GM23338 (cell line): ENCODE results near the gene HDAC9. TPM values are rescaled to one million over a fixed set of nuclear protein-coding genes. Genes with fewer than 3 reads are reported as not detected.

Source experiments
- ATAC-seq: fragments of 200-7000 bp; cut with Tn5 transposase; 3 replicates; pipeline ENCODE4 v1.9.1; 2020
- DNase-seq: peaks from one replicate; pipeline ENCODE4 v3.0.0-alpha.2; 2015; ENCODE audit warnings: low spot score
- H2AFZ ChIP-seq: fragments of 200-600 bp; sonication (generic); 2 replicates; pipeline ENCODE4 v1.8.0; 2016; ENCODE audit warnings: antibody characterized with exemption, mild to moderate bottlenecking, moderate library complexity
- H3F3A ChIP-seq: fragments of 200-600 bp; sonication (generic); replicated peaks from 2 replicates; pipeline ENCODE4 v1.8.0; 2017; ENCODE audit warnings: antibody characterized with exemption, mixed run types, low read depth
- H3K27ac ChIP-seq: fragments of 200-600 bp; sonication (generic); 2 replicates; pipeline ENCODE4 v1.6.1; 2016; ENCODE audit warnings: low read depth
- H3K27me3 ChIP-seq: fragments of 200-600 bp; sonication (generic); 2 replicates; pipeline ENCODE4 v1.8.0; 2016; ENCODE audit warnings: mild to moderate bottlenecking, mixed run types, moderate library complexity; ENCODE audit not compliant: insufficient read depth
- H3K36me3 ChIP-seq: fragments of 200-600 bp; sonication (generic); 2 replicates; pipeline ENCODE4 v1.8.0; 2016; ENCODE audit warnings: mild to moderate bottlenecking; ENCODE audit not compliant: insufficient read depth
- H3K4me1 ChIP-seq: fragments of 200-600 bp; sonication (generic); 2 replicates; pipeline ENCODE4 v1.8.0; 2016; ENCODE audit warnings: mild to moderate bottlenecking, moderate library complexity; ENCODE audit not compliant: insufficient read depth
- H3K4me2 ChIP-seq: fragments of 200-600 bp; sonication (generic); 2 replicates; pipeline ENCODE4 v1.7.1; 2017; ENCODE audit warnings: mixed run types
- H3K4me3 ChIP-seq: fragments of 200-600 bp; sonication (generic); 2 replicates; pipeline ENCODE4 v1.6.1; 2016; ENCODE audit warnings: mixed run types
- H3K79me2 ChIP-seq: fragments of 200-600 bp; sonication (generic); replicated peaks from 2 replicates; pipeline ENCODE4 v1.8.0; 2017; ENCODE audit warnings: mild to moderate bottlenecking; ENCODE audit not compliant: insufficient read depth
- H3K9me2 ChIP-seq: fragments of 200-600 bp; sonication (generic); 2 replicates; pipeline ENCODE4 v1.8.0; 2017; ENCODE audit not compliant: insufficient read depth
- H4K20me1 ChIP-seq: fragments of 200-600 bp; sonication (generic); replicated peaks from 2 replicates; pipeline ENCODE4 v1.8.0; 2017; ENCODE audit warnings: mild to moderate bottlenecking; ENCODE audit not compliant: insufficient read depth
- H3K27ac Mint-ChIP-seq: 2 replicates; pipeline ENCODE4 v1.8.0; 2020; ENCODE audit warnings: inconsistent platforms, mild to moderate bottlenecking, moderate library complexity, mixed read lengths
- H3K27me3 Mint-ChIP-seq: 3 replicates; pipeline ENCODE4 v1.8.0; 2022; ENCODE audit warnings: low read depth, mild to moderate bottlenecking, moderate library complexity, mixed read lengths, inconsistent platforms; ENCODE audit not compliant: insufficient read depth, poor library complexity
- H3K36me3 Mint-ChIP-seq: 3 replicates; pipeline ENCODE4 v1.8.0; 2021; ENCODE audit warnings: low read depth, mild to moderate bottlenecking, inconsistent platforms, moderate library complexity, mixed read lengths
- H3K4me1 Mint-ChIP-seq: 3 replicates; pipeline ENCODE4 v1.8.0; 2020; ENCODE audit warnings: mild to moderate bottlenecking, inconsistent platforms, mixed read lengths
- H3K4me3 Mint-ChIP-seq: 3 replicates; pipeline ENCODE4 v1.8.0; 2021; ENCODE audit warnings: moderate library complexity, mild to moderate bottlenecking, inconsistent platforms, mixed read lengths
- H3K9me3 Mint-ChIP-seq: 3 replicates; pipeline ENCODE4 v1.8.0; 2020; ENCODE audit warnings: moderate library complexity, mild to moderate bottlenecking, inconsistent platforms, mixed read lengths
- CREB1 ChIP-seq: fragments of 250-450 bp; sonication (Bioruptor Pico); IDR thresholded peaks from 2 replicates; pipeline ENCODE4 v1.5.0; 2020; ENCODE audit warnings: low read depth, mild to moderate bottlenecking, moderate library complexity
- EZH2 ChIP-seq: fragments of 200-600 bp; sonication (generic); IDR thresholded peaks from one replicate; pipeline ENCODE4 v1.8.0; 2017; ENCODE audit warnings: antibody characterized with exemption, mild to moderate bottlenecking, low read depth; ENCODE audit not compliant: unreplicated experiment
- EZH2phosphoT487 ChIP-seq: fragments of 200-600 bp; sonication (generic); IDR thresholded peaks from one replicate; pipeline ENCODE4 v1.8.1; 2018; ENCODE audit warnings: antibody characterized with exemption; ENCODE audit not compliant: unreplicated experiment
- JUNB ChIP-seq: IDR thresholded peaks from one replicate; pipeline ENCODE4 v1.6.1; 2016; ENCODE audit warnings: antibody characterized with exemption; ENCODE audit not compliant: unreplicated experiment
- NANOG ChIP-seq: IDR thresholded peaks from 2 replicates; pipeline ENCODE4 v1.6.1; 2016; ENCODE audit warnings: antibody characterized with exemption, borderline replicate concordance
- POLR2AphosphoS5 ChIP-seq: IDR thresholded peaks from 2 replicates; pipeline ENCODE4 v1.6.1; 2016; ENCODE audit warnings: antibody characterized with exemption, low read depth
- STAT1 ChIP-seq: IDR thresholded peaks from one replicate; pipeline ENCODE4 v1.6.1; 2016; ENCODE audit warnings: antibody characterized with exemption; ENCODE audit not compliant: unreplicated experiment
- ZNF114 ChIP-seq: fragments of 250-450 bp; sonication (Bioruptor Pico); IDR thresholded peaks from 2 replicates; pipeline ENCODE4 v1.5.0; 2020; ENCODE audit warnings: mild to moderate bottlenecking, moderate library complexity
- ZNF331 ChIP-seq: fragments of 250-450 bp; sonication (Bioruptor Pico); IDR thresholded peaks from 2 replicates; pipeline ENCODE4 v1.5.0; 2020; ENCODE audit warnings: low read depth, mild to moderate bottlenecking, moderate library complexity
- polyA plus RNA-seq: library from polyadenylated mRNA; unstranded; fragments of >200 nt; fragmentation: Nextera tagmentation; extraction: Ambion mirVana; gene quantifications from 2 replicates; pipeline ENCODE4 v1.2.1, GENCODE V29; 2016
- total RNA-seq: library from RNA; depleted of rRNA; stranded (reverse); fragments of >200 nt; shearing (Covaris generic); gene quantifications from 2 replicates; pipeline ENCODE4 v1.2.3, GENCODE V29; 2014
- TF ChIP-seq, protein P1 (sequence below): IDR thresholded peaks from 2 replicates; pipeline ENCODE4 v1.6.1; 2016; ENCODE audit warnings: antibody characterized with exemption
- TF ChIP-seq, protein P2 (sequence below): IDR thresholded peaks from one replicate; pipeline ENCODE4 v1.6.1; 2018; ENCODE audit warnings: antibody characterized with exemption; ENCODE audit not compliant: unreplicated experiment
- TF ChIP-seq, protein P3 (sequence below): fragments of 250-450 bp; sonication (Bioruptor Pico); IDR thresholded peaks from 2 replicates; pipeline ENCODE4 v1.5.0; 2020; ENCODE audit warnings: mild to moderate bottlenecking, moderate library complexity

HDAC9 gene
- total and polyA plus RNA-seq, 2 experiments from 2014 or later, result 8.3 to 18.5 TPM

DNA sequence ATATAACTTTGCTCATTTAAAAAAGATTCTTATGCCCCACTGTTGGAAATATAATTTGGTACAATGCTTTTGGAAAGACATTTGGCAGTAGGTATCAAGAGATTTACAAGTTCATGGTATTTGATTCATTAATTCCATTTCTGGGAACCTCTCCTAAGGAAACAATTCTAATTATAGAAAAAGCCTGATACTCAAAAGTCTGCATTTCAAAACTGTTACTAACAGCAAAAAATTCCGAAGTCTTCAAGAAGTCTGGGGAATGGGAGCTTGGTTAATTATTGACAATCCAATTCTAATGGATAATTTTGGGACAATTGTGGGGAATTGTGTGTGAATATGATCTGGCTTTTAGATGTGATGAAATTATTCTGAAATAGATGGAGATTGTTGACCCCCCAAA, 59.6 kb downstream of the HDAC9 start:
- no peaks in the 10 kb centered on the region for H3K9me3 Mint-ChIP-seq
- H3K4me1 ChIP-seq, result no peaks in the 10 kb centered on the region
- no peaks in the 10 kb centered on the region for H3K27me3 Mint-ChIP-seq
- TF ChIP-seq NANOG (no peak), ZNF331 (CRISPR knock-in tag) (no peak), EZH2 (no peak), JUNB (no peak), ZNF114 (CRISPR knock-in tag) (no peak), POLR2AphosphoS5 (no peak), CREB1 (CRISPR knock-in tag) (no peak)
- TF ChIP-seq, protein P1, sequence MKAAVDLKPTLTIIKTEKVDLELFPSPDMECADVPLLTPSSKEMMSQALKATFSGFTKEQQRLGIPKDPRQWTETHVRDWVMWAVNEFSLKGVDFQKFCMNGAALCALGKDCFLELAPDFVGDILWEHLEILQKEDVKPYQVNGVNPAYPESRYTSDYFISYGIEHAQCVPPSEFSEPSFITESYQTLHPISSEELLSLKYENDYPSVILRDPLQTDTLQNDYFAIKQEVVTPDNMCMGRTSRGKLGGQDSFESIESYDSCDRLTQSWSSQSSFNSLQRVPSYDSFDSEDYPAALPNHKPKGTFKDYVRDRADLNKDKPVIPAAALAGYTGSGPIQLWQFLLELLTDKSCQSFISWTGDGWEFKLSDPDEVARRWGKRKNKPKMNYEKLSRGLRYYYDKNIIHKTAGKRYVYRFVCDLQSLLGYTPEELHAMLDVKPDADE, result no peak
- TF ChIP-seq, protein P2, sequence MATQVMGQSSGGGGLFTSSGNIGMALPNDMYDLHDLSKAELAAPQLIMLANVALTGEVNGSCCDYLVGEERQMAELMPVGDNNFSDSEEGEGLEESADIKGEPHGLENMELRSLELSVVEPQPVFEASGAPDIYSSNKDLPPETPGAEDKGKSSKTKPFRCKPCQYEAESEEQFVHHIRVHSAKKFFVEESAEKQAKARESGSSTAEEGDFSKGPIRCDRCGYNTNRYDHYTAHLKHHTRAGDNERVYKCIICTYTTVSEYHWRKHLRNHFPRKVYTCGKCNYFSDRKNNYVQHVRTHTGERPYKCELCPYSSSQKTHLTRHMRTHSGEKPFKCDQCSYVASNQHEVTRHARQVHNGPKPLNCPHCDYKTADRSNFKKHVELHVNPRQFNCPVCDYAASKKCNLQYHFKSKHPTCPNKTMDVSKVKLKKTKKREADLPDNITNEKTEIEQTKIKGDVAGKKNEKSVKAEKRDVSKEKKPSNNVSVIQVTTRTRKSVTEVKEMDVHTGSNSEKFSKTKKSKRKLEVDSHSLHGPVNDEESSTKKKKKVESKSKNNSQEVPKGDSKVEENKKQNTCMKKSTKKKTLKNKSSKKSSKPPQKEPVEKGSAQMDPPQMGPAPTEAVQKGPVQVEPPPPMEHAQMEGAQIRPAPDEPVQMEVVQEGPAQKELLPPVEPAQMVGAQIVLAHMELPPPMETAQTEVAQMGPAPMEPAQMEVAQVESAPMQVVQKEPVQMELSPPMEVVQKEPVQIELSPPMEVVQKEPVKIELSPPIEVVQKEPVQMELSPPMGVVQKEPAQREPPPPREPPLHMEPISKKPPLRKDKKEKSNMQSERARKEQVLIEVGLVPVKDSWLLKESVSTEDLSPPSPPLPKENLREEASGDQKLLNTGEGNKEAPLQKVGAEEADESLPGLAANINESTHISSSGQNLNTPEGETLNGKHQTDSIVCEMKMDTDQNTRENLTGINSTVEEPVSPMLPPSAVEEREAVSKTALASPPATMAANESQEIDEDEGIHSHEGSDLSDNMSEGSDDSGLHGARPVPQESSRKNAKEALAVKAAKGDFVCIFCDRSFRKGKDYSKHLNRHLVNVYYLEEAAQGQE, result no peak
- no peaks in the 10 kb centered on the region for H4K20me1 ChIP-seq
- H3K4me3 Mint-ChIP-seq, result no peak overlapping the region
- DNase-seq, result no peak
- no peaks in the 10 kb centered on the region for H3F3A ChIP-seq
- no peak for ATAC-seq
- no peak overlapping the region for H2AFZ ChIP-seq
- no peak overlapping the region for H3K27ac Mint-ChIP-seq
- H3K27ac ChIP-seq, result no peak overlapping the region
- H3K4me1 Mint-ChIP-seq, result peaks cover 11% of the 10 kb centered on the region
- no peaks in the 10 kb centered on the region for H3K27me3 ChIP-seq
- H3K9me2 ChIP-seq, result no peaks in the 10 kb centered on the region
- no peaks in the 10 kb centered on the region for H3K36me3 Mint-ChIP-seq
- H3K4me2 ChIP-seq, result no peak overlapping the region
- no peak overlapping the region for H3K4me3 ChIP-seq
- H3K79me2 ChIP-seq, result no peaks in the 10 kb centered on the region
- no peaks in the 10 kb centered on the region for H3K36me3 ChIP-seq

DNA sequence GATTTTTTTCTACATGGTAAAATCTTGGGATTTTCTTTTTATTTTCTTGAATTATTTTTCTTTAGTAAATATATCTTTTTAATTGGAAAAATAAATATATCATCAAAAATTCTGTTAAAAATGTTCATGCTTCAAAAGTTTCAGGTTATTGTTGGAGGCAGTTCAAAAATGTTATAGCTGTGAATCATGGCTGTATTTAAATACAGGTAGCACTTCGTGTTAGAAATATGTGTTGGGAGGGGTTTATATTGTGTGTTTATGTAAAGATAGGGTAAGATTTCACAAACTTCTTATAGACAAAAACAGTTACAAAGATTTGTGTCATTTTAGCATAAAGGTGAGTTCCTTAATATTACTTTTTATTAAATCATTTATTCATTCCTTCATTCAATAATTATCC, 60.4 kb downstream of the HDAC9 start:
- Histone ChIP-seq H3K27ac (no peak overlapping the region), H3K4me2 (no peak overlapping the region), H3F3A (no peaks in the 10 kb centered on the region), H4K20me1 (no peaks in the 10 kb centered on the region), H3K4me3 (no peak overlapping the region), H3K36me3 (no peaks in the 10 kb centered on the region), H2AFZ (no peak overlapping the region), H3K9me2 (no peaks in the 10 kb centered on the region), H3K27me3 (no peaks in the 10 kb centered on the region), H3K79me2 (no peaks in the 10 kb centered on the region), H3K4me1 (no peaks in the 10 kb centered on the region)
- no peak for DNase-seq
- Mint-ChIP-seq H3K4me3 (no peak overlapping the region), H3K27me3 (no peaks in the 10 kb centered on the region), H3K9me3 (no peaks in the 10 kb centered on the region), H3K36me3 (no peaks in the 10 kb centered on the region), H3K4me1 (peaks cover 2% of the 10 kb centered on the region; the same call in 1 of the 3 replicates), H3K27ac (no peak overlapping the region)
- ATAC-seq, result no peak
- TF ChIP-seq CREB1 (CRISPR knock-in tag) (no peak), JUNB (no peak), POLR2AphosphoS5 (no peak), EZH2phosphoT487 (no peak), STAT1 (no peak), ZNF114 (CRISPR knock-in tag) (no peak), ZNF331 (CRISPR knock-in tag) (no peak)
- TF ChIP-seq, protein P3, sequence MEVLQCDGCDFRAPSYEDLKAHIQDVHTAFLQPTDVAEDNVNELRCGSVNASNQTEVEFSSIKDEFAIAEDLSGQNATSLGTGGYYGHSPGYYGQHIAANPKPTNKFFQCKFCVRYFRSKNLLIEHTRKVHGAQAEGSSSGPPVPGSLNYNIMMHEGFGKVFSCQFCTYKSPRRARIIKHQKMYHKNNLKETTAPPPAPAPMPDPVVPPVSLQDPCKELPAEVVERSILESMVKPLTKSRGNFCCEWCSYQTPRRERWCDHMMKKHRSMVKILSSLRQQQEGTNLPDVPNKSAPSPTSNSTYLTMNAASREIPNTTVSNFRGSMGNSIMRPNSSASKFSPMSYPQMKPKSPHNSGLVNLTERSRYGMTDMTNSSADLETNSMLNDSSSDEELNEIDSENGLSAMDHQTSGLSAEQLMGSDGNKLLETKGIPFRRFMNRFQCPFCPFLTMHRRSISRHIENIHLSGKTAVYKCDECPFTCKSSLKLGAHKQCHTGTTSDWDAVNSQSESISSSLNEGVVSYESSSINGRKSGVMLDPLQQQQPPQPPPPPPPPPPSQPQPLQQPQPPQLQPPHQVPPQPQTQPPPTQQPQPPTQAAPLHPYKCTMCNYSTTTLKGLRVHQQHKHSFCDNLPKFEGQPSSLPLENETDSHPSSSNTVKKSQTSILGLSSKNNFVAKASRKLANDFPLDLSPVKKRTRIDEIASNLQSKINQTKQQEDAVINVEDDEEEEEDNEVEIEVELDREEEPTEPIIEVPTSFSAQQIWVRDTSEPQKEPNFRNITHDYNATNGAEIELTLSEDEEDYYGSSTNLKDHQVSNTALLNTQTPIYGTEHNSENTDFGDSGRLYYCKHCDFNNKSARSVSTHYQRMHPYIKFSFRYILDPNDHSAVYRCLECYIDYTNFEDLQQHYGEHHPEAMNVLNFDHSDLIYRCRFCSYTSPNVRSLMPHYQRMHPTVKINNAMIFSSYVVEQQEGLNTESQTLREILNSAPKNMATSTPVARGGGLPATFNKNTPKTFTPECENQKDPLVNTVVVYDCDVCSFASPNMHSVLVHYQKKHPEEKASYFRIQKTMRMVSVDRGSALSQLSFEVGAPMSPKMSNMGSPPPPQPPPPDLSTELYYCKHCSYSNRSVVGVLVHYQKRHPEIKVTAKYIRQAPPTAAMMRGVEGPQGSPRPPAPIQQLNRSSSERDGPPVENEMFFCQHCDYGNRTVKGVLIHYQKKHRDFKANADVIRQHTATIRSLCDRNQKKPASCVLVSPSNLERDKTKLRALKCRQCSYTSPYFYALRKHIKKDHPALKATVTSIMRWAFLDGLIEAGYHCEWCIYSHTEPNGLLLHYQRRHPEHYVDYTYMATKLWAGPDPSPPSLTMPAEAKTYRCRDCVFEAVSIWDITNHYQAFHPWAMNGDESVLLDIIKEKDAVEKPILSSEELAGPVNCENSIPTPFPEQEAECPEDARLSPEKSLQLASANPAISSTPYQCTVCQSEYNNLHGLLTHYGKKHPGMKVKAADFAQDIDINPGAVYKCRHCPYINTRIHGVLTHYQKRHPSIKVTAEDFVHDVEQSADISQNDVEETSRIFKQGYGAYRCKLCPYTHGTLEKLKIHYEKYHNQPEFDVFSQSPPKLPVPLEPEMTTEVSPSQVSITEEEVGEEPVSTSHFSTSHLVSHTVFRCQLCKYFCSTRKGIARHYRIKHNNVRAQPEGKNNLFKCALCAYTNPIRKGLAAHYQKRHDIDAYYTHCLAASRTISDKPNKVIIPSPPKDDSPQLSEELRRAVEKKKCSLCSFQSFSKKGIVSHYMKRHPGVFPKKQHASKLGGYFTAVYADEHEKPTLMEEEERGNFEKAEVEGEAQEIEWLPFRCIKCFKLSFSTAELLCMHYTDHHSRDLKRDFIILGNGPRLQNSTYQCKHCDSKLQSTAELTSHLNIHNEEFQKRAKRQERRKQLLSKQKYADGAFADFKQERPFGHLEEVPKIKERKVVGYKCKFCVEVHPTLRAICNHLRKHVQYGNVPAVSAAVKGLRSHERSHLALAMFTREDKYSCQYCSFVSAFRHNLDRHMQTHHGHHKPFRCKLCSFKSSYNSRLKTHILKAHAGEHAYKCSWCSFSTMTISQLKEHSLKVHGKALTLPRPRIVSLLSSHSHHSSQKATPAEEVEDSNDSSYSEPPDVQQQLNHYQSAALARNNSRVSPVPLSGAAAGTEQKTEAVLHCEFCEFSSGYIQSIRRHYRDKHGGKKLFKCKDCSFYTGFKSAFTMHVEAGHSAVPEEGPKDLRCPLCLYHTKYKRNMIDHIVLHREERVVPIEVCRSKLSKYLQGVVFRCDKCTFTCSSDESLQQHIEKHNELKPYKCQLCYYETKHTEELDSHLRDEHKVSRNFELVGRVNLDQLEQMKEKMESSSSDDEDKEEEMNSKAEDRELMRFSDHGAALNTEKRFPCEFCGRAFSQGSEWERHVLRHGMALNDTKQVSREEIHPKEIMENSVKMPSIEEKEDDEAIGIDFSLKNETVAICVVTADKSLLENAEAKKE, result no peak
